Urinary bladder (tissue), 4 donors: ENCODE results near the gene UBALD1. TPM values are rescaled to one million over a fixed set of nuclear protein-coding genes. Genes with fewer than 3 reads are reported as not detected.

Source experiments
- DNase-seq: peaks from one replicate; pipeline ENCODE4 v3.0.0-alpha.2; 2015; ENCODE audit errors: extremely low spot score
- H3K27ac ChIP-seq: one replicate; pipeline ENCODE4 v1.5.1; 2013; ENCODE audit warnings: low read depth, mild to moderate bottlenecking, moderate library complexity
- H3K36me3 ChIP-seq: one replicate; pipeline ENCODE4 v1.6.1; 2013; ENCODE audit warnings: mild to moderate bottlenecking, moderate library complexity; ENCODE audit not compliant: insufficient read depth
- H3K4me1 ChIP-seq: one replicate; pipeline ENCODE4 v1.6.1; 2013; ENCODE audit warnings: mild to moderate bottlenecking, moderate library complexity; ENCODE audit not compliant: insufficient read depth
- H3K4me3 ChIP-seq: one replicate; pipeline ENCODE4 v1.5.1; 2013; ENCODE audit warnings: low read depth, low read length
- WGBS: extraction: QIAGEN DNeasy Blood & Tissue Kit; methylation state at CpG from one replicate; pipeline ENCODE4 v1.1.7; 2013; 5-methylcytosine and 5-hydroxymethylcytosine counted together
- polyA plus RNA-seq: library from polyadenylated mRNA; stranded (reverse); fragments of 200-250 nt; gene quantifications from one replicate; pipeline ENCODE4 v1.2.3, GENCODE V29; 2013
- total RNA-seq: library from RNA; depleted of rRNA; stranded (reverse); fragments of >200 nt; gene quantifications from one replicate; pipeline ENCODE4 v1.2.3, GENCODE V29; 2014
- donor health status: healthy with polysubstance abuse.
- donor health status: healthy.

UBALD1 gene
- total and polyA plus RNA-seq, 2 donors, result 2.3 to 37.9 TPM

DNA sequence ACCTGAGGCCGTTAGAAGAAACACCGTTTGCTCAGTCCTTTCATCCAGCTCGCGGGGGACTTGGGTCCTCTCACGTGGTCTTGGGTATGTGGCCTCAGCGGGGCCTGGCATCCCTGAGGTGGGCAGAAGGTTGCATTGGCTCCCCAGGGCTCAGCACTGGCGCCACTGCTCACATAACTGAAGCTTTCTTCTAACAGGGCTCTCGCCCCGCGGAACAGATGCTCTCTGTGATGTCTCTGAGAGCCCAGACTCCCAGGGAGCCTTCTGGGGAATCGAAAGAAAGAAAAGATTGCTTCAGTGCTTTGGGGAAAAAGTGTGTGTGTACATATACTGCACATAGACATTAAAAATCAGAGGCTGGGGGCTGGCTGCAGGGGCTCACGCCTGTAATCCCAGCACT lies 20.1 kb upstream of the UBALD1 start:
- Histone ChIP-seq H3K27ac (no peak overlapping the region), H3K4me1 (no peaks in the 10 kb centered on the region), H3K4me3 (no peak overlapping the region), H3K36me3 (no peaks in the 10 kb centered on the region)
- WGBS, result 88% methylated on average over 12 of the region's 12 CpGs
- DNase-seq, result no peak

DNA sequence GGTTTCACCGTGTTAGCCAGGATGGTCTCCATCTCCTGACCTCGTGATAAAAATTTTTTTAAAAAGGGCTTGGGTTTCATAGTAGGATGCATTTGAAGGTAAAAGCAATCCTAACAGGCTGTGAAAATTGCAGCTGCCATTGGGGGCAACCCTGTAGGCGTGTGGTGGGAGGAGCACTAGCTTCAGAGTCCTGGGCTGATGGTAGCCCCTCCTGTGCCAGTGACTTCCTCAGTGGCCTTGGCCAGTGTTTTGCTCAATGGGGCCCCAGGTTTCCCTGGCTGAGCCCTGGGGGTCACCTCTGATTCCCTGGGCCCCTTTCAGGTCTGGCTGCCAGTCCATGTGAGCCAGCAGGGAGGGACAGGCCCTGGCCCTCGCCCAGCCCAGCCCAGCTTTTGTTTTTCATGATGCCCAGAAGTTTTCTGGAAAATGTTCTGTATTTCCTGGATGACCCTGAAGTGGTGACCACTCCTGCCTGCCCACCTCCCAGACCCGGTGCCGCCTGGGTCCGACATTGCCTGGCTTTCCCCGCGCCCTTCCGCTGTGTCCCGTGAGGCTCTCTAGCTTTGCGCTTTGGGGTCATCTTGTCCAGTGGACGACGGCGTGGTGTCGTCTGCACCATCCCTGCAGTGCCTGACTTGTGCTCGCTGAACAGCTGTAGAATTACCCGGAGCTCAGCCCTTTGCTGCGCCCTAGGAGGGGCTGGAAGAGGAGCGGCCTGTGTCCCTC lies 19.4 kb upstream of the UBALD1 start:
- no peak overlapping the region for H3K27ac ChIP-seq
- no peaks in the 10 kb centered on the region for H3K36me3 ChIP-seq
- WGBS, result 93% methylated on average over 20 of the region's 20 CpGs
- no peak for DNase-seq
- no peaks in the 10 kb centered on the region for H3K4me1 ChIP-seq
- H3K4me3 ChIP-seq, result no peak overlapping the region

DNA sequence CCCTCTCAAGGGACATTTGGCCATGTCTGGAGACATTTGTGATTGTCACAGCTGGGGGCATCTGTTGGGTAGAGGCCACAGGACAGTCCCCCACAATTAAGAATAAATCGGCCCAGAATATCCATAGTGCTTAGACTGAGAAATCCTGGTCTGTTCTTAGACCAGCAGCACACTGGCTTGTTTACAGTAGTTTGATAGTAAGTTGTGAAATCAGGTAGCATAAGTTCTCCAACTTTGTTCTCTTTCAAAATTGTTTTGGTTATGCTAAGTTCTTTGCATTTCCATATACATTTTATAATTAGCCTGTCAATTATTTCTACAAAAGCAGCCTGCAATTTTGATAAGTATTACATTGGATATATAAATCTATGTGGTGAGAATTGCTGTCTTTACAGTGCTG lies 16.8 kb upstream of the UBALD1 start:
- Histone ChIP-seq H3K36me3 (no peaks in the 10 kb centered on the region), H3K4me1 (no peaks in the 10 kb centered on the region), H3K4me3 (no peak overlapping the region), H3K27ac (no peak overlapping the region)
- WGBS, result 99% methylated on average over 1 of the region's 1 CpG
- DNase-seq, result no peak

DNA sequence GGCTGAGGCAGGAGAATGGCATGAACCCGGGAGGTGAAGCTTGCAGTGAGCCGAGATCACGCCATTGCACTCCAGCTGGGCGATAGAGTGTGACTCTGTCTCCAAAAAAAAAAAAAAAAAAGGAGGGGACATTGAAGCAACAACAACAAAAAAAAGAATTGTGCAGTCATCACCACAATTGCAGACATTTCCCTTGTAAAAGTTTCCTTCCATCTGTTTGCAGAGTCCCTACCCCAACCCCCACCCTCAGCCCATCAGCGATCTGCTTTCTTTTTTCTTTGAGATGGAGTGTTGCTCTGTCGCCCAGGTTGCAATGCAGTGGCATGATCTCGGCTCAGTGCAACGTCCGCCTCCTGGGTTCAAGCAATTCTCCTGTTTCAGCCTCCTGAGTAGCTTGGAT lies 13.6 kb upstream of the UBALD1 start:
- Histone ChIP-seq H3K4me3 (no peak overlapping the region), H3K4me1 (no peaks in the 10 kb centered on the region), H3K36me3 (no peaks in the 10 kb centered on the region), H3K27ac (no peak overlapping the region)
- DNase-seq, result no peak
- 94% methylated on average over 9 of the region's 9 CpGs for WGBS

DNA sequence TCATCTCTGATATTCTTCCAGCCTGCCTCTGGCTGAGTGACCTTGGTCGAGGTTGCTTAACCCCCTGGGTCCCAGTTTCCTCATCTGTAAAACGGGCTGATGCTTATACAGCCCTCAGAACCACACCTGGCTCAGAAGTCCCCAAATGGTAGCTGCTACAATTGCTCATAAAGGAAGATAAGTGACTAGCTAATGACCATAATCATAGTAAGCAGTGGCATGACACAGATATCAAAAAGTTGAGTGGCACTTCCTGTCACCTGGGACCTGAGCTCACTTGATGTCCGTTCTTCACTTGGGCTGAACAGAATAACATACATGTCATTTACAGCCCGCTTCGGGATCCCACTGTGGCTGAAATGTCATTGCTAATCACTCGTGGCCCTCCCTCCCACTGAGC lies 11.7 kb upstream of the UBALD1 start:
- Histone ChIP-seq H3K4me1 (no peaks in the 10 kb centered on the region), H3K4me3 (no peak overlapping the region), H3K36me3 (no peaks in the 10 kb centered on the region), H3K27ac (no peak overlapping the region)
- 75% methylated on average over 6 of the region's 6 CpGs for WGBS
- no peak for DNase-seq

DNA sequence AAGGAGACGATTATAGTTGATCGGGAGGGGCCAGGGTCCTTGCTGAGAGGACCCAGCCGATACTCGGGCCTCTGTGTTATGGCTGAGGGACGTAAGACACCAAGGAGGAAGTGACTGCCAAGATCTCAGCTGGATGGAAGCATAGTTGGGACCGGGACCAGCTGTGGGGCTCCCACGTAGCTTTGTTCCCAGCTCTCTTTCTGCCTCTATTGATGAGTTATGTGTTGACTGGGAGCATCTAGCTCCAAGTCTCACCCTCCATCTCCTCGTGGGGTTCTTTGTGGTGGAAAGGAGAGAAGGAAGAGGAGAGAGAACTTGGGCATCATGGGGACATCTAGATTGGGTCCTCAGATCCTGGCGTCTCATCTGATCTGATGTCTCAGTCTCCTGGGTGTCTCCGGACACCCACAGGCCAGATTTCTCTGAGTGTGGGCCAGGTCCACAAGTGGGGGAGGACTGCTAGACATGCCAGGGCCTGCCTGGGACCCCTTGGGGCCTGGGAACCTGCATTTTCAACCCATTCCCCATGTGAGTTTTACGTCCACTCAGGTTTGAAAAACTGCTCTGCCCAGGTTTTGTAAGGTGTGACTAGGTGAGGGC lies 11.0 kb upstream of the UBALD1 start:
- 8% methylated on average over 11 of the region's 11 CpGs for WGBS
- DNase-seq, result no peak
- H3K27ac ChIP-seq, result peak overlapping the region; percentile 11
- H3K4me3 ChIP-seq, result peak overlapping the region; percentile 86
- H3K4me1 ChIP-seq, result no peaks in the 10 kb centered on the region
- no peaks in the 10 kb centered on the region for H3K36me3 ChIP-seq

DNA sequence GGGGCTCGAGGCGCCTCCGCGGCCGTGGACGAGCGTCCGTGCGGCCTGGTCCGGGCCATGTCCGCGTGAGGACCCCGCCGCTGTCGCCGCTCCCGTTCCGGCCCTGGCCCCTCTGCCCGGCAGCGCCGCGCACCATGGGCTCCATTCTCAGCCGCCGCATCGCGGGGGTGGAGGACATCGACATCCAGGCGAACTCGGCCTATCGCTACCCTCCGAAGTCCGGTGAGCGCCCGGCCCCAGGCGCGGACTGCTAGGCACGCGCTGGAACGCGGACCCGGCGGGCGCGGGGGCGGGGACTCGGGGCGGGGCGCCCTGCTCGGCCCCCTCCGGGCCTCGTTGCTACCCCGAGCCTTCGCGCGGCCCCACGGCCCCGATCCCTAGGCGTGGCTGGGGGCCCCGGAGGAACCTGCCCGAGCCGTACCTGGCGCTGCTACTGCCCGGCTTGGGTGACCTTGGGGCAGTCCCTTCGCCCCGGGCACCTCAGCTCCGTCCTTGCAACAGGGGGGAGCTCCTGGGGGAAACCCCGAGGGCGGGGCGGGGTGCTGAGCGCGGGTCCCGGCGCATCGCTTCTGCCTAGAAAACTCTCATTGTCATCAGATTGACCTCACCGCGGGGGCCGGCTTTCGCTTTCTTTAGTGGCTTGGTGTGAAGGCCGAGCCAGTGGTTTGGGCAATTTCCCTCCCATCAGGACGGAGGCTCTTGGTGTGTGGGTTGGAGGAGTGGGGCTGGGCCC lies 10.3 kb upstream of the UBALD1 start:
- peak overlapping the region; percentile 86 for H3K4me3 ChIP-seq
- H3K27ac ChIP-seq, result peak overlapping the region; percentile 92
- under 1% methylated on average over 80 of the region's 80 CpGs for WGBS
- no peak for DNase-seq
- H3K36me3 ChIP-seq, result no peaks in the 10 kb centered on the region
- no peaks in the 10 kb centered on the region for H3K4me1 ChIP-seq

DNA sequence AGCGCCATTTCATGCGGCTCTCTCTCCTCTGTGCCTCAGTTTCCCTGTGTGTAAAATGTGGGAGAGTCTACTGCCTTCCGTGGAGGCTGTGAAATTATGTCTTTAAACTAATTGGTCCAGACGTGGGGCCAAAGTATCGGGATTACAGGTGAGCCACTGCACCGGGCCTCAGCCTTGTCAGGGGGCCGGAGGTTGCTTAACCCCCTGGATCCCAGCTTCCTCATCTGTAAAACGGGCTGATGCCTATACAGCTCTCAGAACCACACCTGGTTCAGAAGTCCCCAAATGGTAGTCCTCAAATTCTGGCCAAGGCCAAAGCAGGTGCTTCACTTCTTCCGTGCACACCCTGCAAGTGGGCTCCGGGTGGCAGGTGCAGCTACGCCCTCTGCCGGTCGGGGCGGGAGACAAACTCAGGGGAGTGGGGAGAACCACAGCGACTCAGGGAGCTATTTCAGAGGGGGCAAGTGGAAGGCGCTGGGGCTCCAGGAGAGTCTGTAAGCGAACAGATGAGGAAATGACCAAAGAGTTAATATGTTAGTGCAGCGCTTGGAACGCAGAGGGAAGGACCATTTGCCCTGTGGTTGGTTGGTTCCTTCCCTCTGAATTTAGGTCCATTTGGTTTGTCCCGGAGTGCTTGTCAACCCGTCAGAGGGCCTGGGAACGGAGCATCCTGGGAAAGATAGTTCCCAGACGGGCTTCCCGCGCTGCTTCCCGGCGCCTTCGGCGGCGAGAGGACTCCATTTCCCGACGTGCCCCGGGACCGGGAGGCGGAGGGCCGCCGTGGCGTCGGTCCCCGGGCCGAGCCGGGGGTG lies 9.5 kb upstream of the UBALD1 start, which contains the start of gene MGRN1:
Gene MGRN1, plus strand, starts transcription at position 812 of the 812 bp plus-strand sequence. CDS start 135 bp downstream, outside the sequence.
- DNase-seq, result peak; percentile 95
- no peaks in the 10 kb centered on the region for H3K4me1 ChIP-seq
- peak within 1 kb of the TSS; percentile 86 for H3K4me3 ChIP-seq
- WGBS, result 6% methylated on average over 42 of the region's 42 CpGs
- H3K36me3 ChIP-seq, result no peaks in the 10 kb centered on the region
- peak within 1 kb of the TSS; percentile 92 for H3K27ac ChIP-seq

DNA sequence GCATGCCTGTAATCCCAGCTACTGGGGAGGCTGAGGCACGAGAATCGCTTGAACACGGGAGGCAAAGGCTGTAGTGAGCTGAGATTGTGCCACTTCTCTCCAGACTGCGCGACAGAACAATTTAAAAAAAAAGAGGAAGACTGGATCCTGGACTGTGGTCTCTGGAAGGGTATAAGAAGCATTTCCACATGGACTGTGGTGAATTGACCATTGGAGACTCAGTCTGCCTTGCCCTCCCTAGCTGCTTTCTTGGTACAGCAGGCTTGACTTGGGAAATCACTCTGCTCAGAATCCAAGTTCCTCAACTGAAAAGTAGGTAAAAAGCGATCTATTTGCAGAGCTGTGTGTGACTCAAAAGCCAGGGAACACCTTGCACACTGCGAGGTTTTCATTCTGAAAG lies 8.9 kb upstream of the UBALD1 start:
- Histone ChIP-seq H3K36me3 (no peaks in the 10 kb centered on the region), H3K4me3 (no peak overlapping the region)
- WGBS, result 85% methylated on average over 7 of the region's 7 CpGs

DNA sequence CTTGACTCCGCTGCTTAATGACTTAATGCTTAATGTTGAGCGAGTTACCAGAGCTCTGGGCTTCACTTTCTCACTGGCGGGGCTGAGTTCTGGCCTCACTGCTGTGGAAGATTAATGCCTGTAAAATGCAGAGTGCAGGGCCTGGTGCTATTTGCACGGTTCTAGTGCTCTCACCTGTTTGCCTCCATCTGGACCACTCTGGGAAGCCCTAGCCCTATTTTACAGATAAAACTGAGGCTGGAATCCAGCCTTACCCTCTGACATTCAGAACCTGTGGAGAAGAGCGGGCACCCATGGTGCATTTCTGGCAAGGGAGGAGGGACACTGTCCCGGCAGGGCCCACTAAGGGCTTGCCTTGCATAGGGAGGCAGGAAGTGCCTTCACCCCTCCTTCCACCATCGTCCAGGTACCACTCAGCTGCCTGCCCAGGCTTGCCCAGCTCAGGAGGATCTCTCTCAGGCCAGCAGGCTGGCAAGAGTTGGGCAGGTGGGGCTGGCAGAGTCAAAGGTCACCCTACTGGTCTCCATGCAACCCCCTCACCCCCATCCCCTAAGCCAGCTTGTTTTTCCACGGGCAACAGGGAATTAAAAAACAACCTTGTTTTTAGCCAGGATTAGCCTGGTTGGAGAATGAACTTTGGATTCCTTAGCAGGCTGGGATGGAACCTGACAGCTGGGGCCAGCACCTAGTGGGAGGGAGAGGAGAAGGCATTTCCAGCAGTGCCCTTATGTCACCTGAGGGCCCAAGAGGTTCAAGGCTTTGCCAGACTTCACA lies 4.1 kb upstream of the UBALD1 start:
- Histone ChIP-seq H3K36me3 (no peaks in the 10 kb centered on the region), H3K4me3 (no peak overlapping the region), H3K4me1 (no peaks in the 10 kb centered on the region), H3K27ac (no peak overlapping the region)
- WGBS, result 76% methylated on average over 8 of the region's 8 CpGs
- DNase-seq, result no peak

More for the DNA sequence above, 8.9 kb upstream of the UBALD1 start:
- DNase-seq, result no peak
- H3K4me1 ChIP-seq, result no peaks in the 10 kb centered on the region
- no peak overlapping the region for H3K27ac ChIP-seq

DNA sequence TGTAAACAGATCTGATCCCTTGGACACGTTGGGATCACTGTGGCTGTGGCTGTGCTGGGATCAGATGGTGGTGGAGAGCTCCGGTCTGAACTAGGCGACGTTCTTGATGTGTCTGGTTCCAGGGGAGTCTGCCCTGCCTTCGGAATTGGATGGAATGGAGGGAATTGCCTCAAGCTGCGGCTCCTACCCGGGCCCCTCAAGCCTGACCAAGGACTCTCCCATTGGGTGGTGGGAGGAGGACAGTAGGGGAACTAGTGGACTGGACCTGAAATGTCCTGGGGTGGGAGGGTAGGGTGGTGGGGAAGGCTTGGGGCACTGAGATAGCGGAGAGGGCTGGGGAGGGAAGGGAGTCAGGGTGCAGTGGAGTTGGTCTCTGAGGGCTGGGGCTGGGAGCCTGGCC lies 3.2 kb upstream of the UBALD1 start:
- no peak overlapping the region for H3K27ac ChIP-seq
- no peak overlapping the region for H3K4me3 ChIP-seq
- 85% methylated on average over 8 of the region's 8 CpGs for WGBS
- no peaks in the 10 kb centered on the region for H3K4me1 ChIP-seq
- no peak for DNase-seq
- no peaks in the 10 kb centered on the region for H3K36me3 ChIP-seq

DNA sequence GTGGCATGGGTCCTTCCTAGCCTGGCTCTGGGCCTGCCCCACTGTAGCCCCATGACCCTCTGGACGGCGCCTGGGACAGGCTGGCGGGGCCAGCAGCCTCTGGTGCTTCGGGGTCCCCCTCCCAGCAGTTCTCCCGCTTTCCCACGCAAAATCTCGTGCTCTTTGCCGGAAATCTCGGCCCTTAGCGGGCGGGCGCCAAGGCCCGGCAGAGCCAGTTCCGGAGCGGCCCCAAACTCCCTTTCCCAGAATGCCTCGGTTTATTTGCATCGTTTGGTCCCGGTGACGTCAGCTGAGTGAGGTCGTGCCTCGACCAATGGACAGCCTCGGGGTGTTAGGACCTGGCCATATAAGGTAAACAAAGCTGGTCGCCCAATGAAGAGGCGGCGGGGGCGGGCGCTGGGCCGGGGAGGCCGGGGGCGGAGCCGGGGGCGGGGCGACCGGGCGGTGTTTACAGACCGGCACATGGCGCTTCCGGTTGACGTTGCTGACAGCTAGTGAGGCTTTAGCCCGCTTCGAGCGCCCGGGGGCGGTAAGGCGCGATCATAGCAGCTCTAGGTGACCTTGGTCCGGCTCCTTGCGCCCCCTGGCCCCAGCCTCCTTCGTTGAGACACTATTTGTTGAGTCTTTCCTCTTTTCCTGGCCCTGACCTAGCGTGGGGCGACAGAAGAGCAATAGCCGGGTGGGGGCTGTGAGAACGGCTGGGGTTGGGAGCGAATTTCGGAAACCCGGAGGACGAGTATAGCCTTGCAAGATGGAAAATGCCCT lies 1.5 kb upstream of the UBALD1 start:
- H3K36me3 ChIP-seq, result no peaks in the 10 kb centered on the region
- peak overlapping the region; percentile 87 for H3K27ac ChIP-seq
- peaks cover 1% of the 10 kb centered on the region for H3K4me1 ChIP-seq
- WGBS, result under 1% methylated on average over 57 of the region's 57 CpGs
- DNase-seq, result peak; percentile 100
- H3K4me3 ChIP-seq, result peak overlapping the region; percentile 32
